IPS DF 4.7 (cell line): ENCODE data around the gene PYM1.
"Not testable (repeated sequence)": the region's sequence is repeated elsewhere in the genome, so short reads cannot be mapped to it uniquely, and the experiment has no call there.

Experiments
- DNase-seq: peaks from one replicate; pipeline ENCODE4 v3.0.0-alpha.2; 2013; ENCODE audit warnings: low spot score; ENCODE audit errors: extremely low read depth

Gene PYM1

DNA sequence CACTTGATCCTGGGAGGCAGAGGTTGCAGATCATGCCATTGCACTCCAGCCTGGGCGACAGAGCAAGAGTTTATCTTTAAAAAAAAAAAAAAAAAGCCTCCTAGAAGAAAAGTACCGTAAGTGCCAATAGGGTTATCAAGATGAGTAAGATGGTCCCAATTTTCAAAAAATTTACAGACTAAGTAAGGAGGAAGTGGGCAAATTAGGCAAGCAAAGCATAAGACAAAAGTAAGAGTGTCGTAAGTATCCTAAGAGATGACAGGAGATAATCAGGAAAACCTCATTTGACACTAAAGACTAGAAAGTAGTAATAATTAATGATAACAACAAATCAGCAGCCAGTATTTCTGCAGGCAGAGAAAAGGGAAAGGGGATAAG is 12.2 kb downstream of the PYM1 start:
- no peak for DNase-seq

DNA sequence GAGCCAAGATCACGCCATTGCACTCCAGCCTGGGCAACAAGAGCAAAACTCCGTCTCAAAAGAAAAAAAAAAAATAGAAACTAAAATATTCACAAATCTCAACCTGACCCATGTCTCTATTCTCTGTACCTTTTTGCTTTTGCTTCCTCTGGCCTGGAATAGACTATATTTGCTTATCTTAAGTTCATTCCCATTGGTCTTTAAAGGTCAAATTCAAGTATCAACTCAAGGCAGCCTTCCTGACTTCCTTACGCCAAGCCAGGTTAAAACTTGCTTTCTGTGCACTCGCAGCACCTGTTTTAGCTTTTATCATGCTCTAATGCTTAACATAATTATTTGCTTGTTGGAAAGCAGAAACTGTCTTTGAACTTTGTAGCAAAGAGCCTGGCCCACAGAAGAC is 14.8 kb downstream of the PYM1 start:
- no peak for DNase-seq

DNA sequence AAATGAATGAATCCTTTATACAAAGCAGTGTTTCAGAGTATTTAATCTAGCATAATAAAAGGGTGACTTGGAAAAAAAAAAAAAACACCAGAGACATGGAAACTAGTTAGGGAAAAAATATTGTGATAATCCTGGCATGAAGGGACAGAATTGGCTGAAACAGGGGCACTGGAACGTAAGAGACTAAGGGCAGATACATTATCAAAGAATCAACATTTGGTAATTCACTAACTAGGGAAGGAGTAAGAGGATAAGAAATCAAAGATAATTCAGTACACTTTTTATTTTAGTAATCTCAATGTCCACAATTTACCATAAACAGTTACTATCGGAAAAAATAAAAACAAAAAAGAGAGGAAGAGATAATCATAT is 18.2 kb downstream of the PYM1 start:
- DNase-seq = no peak

DNA sequence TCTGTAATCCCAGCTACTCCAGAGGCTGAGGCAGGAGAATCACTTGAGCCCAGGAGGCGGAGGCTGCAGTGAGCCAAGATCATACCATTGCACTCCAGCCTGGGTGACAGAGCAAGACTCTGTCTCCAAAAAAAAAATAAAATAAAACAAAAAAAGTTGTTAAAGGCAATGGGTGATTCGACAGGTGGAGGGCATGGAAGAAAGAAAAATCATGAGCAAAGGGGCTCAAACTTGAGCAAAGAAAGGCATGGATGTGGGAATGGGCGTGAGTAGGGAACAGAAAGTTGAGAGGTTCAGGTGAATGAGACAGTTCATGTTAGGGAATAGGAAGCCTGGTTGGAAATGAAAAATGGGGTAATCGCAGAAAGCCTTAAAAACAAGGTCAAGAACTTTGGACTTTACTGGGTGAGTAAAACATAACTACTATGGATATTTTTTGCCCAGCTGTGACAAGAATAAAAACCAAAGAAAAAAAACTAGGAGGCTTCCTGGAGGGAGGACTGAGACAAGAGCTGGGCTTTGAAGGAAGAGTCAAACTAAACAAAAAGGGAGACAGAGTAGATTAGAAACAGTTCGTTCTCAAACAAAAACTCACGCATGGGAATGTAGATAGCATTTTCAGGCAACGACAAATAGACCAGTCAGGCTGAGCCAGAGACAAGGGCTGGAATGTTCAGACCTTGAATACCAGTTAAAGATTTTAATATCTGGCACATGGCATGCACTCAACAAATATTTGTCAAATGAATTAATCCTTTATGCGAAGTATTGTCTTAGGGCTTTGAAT is 18.8 kb downstream of the PYM1 start:
- DNase-seq = no peak

DNA sequence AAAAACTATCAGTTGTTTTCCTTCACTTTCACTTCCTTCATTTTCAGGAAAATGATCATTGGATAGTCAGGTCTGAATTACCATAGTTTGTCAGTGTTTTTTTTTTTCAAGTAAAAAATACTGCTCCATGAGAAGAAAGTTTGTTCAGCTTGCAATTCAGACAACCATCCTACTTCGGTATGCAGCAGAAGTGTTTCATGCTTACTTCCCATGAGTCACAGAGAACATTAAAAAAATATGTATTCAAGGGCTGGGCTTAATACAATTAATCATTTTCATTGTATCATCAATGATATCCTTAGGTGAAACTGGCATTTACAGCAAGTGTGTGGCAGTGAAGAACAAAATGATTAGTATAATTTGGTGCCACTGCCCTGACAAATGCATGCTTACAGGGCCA is 21.6 kb downstream of the PYM1 start:
- DNase-seq = no peak

DNA sequence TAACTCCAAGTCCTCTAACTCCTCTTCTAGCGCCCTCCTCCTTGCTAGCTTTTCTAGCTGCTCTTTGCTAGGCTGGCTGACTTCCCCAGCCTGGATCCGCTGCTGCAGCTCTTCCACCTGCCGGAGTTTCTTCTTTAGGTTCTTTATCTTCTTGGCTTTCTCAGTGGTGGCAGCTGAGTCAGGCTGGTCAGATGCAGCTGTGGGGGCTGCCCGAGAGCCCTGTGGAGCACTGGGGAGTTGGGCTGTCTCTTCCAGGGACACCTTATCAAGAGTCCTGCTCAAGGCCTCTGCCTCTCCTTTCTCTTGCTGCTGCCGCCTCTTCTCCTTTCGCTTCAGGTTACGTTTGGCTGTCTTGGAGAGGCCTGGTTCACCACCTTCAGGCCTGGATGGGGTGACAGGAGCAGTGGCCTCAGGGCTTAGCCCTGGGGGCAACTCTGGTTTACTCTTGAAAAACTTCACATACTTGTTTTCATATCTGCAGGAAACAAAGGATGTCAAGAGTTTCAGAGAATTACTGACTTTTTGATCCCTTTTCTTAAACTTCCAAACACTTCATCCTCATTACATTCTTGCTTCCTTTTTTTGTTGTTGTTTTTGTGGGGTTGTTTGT is 25.7 kb downstream of the PYM1 start:
- DNase-seq = no peak

DNA sequence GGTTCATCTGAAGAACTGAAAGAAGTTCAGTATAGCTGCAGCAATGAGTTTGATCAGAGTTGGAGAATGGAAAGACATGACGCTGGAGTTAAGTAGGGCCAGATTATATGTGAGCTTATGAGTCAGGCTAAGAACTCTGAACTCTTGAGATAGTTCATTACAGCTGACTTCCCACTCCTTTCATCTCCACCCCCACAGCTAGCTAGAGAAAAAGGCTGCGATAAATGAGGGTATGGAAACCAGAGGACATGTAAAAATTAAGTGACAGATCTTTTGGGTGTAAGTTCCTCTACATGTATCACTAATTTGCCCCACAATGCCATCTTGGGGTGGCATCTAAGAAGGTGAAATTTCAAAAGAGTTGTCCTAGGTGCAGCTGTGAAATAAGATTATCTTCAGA is 28.6 kb downstream of the PYM1 start:
- no peak for DNase-seq

DNA sequence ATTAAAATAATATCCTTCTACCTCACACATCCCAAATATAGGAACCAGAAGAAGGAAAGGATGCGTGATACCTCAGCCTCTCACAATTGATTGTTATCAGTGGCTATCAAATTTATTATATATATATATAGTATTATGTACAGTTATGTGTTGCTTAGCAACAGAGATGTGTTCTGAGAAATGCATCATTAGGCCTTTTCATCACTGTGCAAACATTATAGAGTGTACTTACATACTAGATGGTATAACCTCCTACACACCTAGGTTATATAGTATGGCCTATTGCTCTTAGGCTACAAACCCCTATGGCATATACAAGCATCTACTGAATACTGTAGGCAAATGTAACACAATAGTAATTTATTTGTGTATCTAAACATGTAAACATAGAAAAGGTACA is 34.0 kb downstream of the PYM1 start:
- no peak for DNase-seq

DNA sequence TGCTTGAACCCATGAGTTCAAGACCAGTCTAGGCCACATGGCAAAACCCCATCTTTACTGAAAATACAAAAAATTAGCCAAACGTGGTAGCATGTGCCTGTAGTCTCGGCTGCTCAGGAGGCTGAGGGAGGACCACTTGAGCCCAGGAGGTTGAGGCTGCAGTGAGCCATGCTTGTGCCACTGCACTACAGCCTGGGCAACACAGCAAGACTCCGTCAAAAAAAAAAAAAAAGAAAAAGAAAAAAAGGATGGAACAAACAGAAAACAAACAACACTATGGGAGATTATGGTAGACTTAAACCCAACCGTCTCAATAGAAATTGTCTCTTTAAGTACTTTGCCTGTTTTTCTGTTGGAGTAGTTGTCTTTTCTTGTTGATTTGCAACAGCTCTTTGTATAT is 36.4 kb downstream of the PYM1 start:
- no peak for DNase-seq

DNA sequence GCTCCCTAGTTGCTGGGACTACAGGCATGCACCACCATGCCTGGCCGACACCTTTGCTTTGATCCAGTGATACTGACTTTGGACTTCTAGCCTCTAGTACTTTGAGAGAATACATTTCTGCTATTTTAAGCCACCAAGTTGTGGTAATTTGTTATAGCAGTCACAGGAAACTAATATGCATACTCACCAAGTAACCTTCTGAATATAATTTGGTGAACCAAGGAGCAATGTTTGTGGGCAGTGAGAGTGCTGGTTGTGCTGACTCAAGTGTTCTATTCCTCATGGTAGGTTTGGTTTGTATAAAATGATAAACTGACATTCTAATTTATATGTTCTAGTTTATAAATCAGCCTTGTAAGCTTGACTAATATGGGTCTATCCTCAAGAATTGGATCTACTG is 42.6 kb downstream of the PYM1 start:
- DNase-seq = no peak

DNA sequence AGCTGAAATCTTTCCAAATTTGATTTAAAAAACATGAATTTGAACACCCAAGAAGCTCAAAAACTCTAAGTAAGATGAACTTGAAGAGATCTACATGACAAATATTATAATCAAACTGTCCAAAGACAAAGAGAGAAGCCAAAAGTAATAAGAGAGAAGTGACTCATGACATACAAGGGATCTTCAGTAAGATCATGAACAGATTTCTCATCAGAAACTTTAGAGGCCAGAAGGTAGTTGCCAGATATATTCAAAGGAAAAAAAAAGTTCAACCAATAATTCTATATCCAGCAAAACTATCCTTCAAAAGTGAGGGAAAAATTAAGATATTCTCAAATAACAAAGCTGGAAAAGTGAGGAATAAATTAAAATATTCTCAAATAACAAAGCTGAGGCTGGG is 49.9 kb downstream of the PYM1 start:
- DNase-seq = no peak

DNA sequence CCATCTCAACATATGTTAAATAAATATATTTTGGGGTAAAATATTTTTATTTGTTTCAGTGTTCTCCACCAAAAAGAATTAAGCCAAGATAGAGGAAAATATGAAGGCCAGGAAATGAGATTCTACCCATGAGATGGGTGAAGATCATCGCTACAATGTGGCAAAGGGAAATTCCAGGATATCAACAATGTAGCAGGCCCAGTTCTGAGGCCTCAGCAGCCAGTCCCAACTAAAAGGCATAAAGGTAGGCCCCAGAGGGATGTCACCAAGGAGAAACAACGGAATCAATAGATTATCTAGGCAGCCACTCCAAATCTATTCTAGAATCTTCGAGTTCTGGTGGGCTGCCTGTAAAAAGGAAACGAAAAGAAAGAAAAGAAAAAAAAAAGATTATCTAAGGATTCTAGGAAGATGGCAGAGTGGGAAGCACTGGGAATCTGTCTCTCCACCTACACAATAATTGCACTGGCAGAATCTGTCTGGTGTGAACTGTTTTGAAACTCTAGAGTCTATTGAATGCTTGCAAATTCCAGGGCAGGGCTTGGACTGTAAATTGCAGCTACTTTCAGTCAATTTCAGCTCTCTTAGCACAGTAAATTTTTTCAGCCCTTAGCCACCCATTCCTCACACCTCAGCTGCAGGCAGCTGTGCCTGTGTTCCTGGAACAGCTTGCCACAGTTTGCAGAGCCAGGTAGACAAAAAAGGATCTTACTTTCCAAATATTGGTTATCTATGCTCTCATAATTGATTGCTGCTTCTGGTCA is 51.8 kb downstream of the PYM1 start:
- no peak for DNase-seq

DNA sequence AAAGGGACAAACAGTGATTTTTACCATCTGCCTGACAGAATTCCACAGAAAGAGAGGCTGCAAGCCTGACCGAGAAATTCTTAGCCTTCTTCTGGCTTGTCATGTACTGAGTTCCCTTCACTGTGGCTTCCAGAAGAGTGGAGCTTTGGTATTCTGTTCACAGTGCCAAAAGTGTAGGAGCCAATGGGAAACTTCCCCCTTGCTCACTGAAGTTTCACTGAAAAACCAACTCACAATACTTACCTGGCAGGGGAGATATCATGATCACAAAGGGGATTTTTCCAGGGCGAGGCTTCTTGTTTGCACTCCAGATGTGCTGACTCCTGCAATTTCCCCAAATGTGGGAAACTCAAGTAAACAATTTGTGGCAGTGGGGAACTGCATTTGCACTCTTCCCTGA is 53.3 kb downstream of the PYM1 start:
- no peak for DNase-seq

DNA sequence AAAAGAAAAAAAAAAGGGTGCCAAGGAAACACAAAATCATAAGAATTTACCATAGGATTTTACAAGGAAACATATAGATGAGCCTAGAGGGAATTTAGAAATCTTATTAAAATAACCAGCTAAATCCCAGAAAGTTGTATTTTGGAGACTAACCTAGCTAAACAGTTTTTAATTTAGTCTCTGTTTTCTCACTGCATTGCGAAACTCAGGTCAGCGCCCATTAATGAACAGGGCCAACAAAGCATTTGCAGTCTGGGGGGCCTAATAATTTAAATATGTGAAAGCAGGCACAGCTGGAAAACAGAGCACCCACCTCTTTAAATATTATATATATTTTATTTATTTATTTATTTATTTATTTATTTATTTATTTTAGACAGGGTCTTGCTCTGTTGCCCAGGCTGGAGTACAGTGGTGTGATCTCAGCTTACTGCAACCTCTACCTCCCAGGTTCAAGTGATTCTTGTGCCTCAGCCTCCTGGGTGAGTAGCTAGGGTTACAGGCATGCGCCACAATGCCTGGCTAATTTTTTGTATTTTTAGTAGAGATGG is 61.2 kb downstream of the PYM1 start:
- DNase-seq = not testable (repeated sequence)

DNA sequence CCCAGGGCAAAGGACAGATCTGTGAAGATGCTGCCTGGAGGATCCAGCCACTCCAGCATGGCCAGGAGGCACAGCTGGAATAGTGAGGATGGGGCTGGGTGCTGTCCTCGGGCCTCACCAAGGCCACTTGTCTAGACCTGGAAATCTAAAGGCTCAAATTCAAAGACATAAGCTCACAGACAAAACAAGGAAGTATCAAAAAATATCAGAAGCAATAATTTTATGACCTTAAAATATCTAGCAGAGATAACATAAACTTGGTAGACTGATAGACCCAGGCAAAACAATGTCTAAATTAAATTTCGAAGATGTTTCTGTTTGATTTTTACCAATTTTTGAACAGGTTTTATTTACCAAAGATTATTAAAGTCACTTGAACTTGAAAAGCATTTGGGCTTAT is 62.4 kb downstream of the PYM1 start:
- no peak for DNase-seq

DNA sequence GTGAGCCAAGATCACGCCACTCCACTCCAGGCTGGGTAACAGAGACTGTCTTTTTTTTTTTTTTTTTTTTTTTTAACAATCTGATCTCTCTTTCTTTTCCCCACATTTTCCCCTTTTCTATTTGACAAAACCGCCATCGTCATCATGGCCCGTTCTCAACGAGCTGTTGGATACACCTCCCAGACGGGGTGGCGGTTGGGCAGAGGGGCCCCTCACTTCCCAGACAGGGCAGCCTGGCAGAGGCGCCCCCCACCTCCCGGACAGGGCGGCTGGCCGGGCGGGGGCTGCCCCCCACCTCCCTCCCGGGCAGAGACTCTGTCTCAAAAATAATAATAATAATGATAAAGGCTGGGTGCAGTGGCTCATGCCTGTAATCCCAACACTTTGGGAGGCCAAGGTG is 64.8 kb downstream of the PYM1 start:
- not testable (repeated sequence) for DNase-seq

DNA sequence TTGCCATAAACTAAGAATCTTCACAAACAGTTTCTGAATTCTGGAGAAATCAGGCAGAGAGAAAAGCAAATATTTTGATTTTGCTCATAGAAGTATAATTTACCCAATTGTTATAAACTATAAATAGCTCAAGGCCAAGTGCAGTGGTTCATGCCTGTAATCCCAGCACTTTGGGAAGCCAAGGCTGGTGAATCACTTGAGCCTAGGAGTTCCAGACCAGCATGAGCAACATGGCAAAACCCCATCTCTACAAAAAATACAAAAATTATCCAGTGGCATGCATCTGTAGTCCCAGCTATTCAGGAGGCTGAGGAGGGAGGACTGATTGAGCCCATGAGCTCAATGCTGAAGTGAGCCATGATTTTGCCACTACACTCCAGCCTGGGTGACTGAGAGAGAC is 65.4 kb downstream of the PYM1 start:
- DNase-seq = no peak

DNA sequence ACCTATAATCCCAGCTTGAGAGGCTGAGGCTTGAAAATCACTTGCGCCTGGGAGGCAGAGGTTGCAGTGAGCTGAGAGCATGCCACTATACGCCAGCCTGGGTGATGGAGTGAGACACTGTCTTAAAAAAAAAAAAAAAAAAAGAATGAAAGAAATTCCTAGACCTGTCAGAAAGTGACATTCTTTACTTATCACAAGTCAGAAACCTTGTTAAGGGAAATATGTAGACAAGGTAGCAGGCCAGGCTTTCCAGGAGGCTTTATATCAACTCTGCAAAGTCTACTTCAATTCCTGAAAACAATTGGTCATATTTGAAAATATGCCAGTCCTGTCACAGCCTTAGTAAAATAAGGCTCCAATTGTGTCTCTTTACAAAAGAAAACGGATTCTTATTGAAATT is 65.8 kb downstream of the PYM1 start:
- no peak for DNase-seq

DNA sequence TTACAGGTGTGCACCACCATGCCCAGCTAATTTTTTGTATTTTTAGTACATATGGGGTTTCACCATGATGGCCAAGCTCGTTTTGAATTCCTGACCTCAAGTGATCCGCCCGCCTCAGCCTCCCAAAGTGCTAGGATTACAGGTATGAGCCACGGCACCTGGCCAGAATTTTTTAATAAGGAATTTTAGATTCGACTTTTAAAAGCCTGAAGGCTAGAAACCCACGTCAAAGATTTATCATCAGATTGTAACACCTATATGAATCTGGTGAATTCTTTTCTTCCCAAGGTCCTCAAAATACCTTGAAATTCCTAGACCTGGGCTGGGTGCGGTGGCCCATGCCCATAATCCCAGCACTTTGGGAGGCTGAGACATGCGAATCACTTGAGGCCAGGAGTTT is 66.3 kb downstream of the PYM1 start:
- DNase-seq = no peak

DNA sequence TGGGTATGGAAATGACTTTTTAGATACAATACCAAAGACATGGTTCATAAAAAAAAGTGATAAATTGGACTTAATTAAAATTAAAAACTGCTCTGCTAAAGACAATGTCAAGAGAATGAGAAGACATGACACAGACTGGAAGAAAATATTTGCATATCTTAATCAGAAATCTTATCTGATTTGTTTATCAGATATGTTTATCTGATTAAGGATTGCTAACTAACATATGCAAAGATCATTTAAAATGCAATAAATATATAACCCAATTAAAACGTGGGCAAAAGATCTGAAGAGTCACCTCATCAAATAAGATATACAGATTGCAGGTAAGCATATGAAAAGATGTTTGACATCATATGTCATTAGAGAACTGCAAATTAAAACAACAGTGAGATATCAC is 75.0 kb downstream of the PYM1 start:
- DNase-seq = no peak
